ENCODE measurements around the gene RIMBP2.

The RIMBP2 gene

DNA sequence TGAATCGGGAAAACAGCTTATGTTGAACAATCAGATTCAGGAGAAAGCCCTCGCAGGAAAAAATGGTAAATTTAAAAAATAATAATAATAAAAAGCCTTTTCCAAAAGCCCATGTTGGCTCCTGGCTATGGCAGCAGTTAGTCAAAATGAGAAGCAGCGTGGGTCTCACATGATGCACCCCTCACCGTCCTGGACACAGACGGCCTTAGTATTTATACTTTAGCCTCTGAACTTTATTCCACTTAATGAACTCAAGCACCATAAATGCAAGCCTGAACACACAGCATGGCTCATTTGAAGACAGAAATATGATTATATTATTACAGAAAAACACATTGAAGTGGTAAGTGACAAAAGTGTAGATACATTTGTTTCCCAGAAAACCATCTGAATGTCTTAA, 160.9 kb downstream of the RIMBP2 start:
- H2BK15ac ChIP-seq (replicated peaks; ENCODE audit: low read depth), result no peak overlapping the region
- no peak overlapping the region for H2AK5ac ChIP-seq (ENCODE audit: low read length)
- H3K4me1 ChIP-seq (ENCODE audit: control insufficient read depth, low read depth, low read length), result no peaks in the 10 kb centered on the region
- H3K9ac ChIP-seq (ENCODE audit: low read length), result no peak overlapping the region
- no peak overlapping the region for H2BK120ac ChIP-seq (ENCODE audit: low read depth, low read length)
- H4K5ac ChIP-seq (ENCODE audit: low read length), result no peak overlapping the region
- no peak for DNase-seq
- H3K79me2 ChIP-seq (ENCODE audit: control insufficient read depth, insufficient read depth, low read length), result no peaks in the 10 kb centered on the region
- H3K23ac ChIP-seq (ENCODE audit: low read length), result no peak overlapping the region
- H3K79me1 ChIP-seq (ENCODE audit: low read length), result no peaks in the 10 kb centered on the region
- WGBS (ENCODE audit: extremely low coverage, insufficient coverage, low lambda C conversion rate), result no CpG with 5 or more reads among the region's 5 CpGs
- no peak overlapping the region for H3K56ac ChIP-seq (ENCODE audit: low read length)
- no peak overlapping the region for H3K18ac ChIP-seq (ENCODE audit: low read length)
- H3K4me3 ChIP-seq (ENCODE audit: low read length), result no peak overlapping the region
- H3K27ac ChIP-seq (ENCODE audit: low read depth, low read length), result no peak overlapping the region
- H2BK5ac ChIP-seq (ENCODE audit: low read length), result no peak overlapping the region
- H4K8ac ChIP-seq (ENCODE audit: low read depth, low read length), result no peak overlapping the region
- no peaks in the 10 kb centered on the region for H3K36me3 ChIP-seq (ENCODE audit: control insufficient read depth, insufficient read depth, low read length)
- H3K4me2 ChIP-seq (ENCODE audit: low read length), result no peak overlapping the region
- H3K27me3 ChIP-seq (ENCODE audit: insufficient read depth, low read length, poor library complexity), result no peaks in the 10 kb centered on the region
- no peak overlapping the region for H3K4ac ChIP-seq (ENCODE audit: low read depth, low read length)

DNA sequence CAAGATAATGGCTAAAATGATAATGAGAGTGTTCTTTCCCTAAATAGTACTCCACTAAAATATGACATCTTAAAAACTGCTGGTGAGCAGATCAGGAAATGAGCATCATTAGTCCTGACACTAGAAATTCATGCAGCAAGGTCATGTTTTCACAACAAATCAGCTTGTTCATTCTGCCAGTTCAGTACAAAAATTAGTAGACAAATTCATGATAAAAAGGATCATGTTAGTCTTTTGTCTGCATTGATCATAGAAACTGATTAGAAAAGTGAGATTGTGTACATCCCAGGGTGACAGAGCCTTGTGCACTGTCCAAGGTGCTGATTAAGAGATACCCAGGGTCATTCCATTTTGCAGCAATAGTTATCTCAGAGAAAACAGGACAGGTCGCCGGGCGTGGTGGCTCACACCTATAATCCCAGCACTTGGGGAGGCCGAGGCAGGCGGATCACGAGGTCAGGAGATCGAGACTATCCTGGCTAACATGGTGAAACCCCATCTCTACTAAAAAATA, 163.6 kb downstream of the RIMBP2 start:
- Histone ChIP-seq H2BK15ac (replicated peaks; ENCODE audit: low read depth) (no peak overlapping the region), H3K79me1 (ENCODE audit: low read length) (no peaks in the 10 kb centered on the region), H2BK5ac (ENCODE audit: low read length) (no peak overlapping the region), H3K56ac (ENCODE audit: low read length) (no peak overlapping the region), H4K8ac (ENCODE audit: low read depth, low read length) (no peak overlapping the region), H3K9ac (ENCODE audit: low read length) (no peak overlapping the region), H3K79me2 (ENCODE audit: control insufficient read depth, insufficient read depth, low read length) (no peaks in the 10 kb centered on the region), H3K4me2 (ENCODE audit: low read length) (no peak overlapping the region), H3K27ac (ENCODE audit: low read depth, low read length) (no peak overlapping the region), H3K36me3 (ENCODE audit: control insufficient read depth, insufficient read depth, low read length) (no peaks in the 10 kb centered on the region), H4K5ac (ENCODE audit: low read length) (no peak overlapping the region), H2BK120ac (ENCODE audit: low read depth, low read length) (no peak overlapping the region), H3K4me3 (ENCODE audit: low read length) (no peak overlapping the region), H3K27me3 (ENCODE audit: insufficient read depth, low read length, poor library complexity) (peaks cover 2% of the 10 kb centered on the region), H3K23ac (ENCODE audit: low read length) (no peak overlapping the region), H3K18ac (ENCODE audit: low read length) (no peak overlapping the region), H2AK5ac (ENCODE audit: low read length) (no peak overlapping the region), H3K4ac (ENCODE audit: low read depth, low read length) (no peak overlapping the region), H3K4me1 (ENCODE audit: control insufficient read depth, low read depth, low read length) (no peaks in the 10 kb centered on the region)
- WGBS (ENCODE audit: extremely low coverage, insufficient coverage, low lambda C conversion rate), result no CpG with 5 or more reads among the region's 7 CpGs
- peak; percentile 25 for DNase-seq

DNA sequence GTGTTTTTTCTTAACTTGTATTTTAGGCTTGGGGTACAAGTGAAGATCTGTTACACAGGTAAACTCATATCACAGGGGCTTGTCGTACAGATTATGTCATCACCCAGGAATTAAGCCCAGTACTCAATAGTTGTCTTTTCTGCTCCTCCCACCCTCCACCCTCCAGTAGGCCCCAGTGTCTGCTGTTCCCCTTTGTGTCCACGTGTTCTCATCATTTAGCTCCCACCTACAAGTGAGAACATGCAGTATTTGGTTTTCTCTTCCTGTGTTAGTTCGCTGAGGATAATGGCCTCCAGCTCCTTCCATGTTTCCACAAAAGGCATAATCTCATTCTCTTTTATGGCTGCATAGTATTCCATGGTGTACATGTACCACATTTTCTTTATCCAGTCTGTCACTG, 166.7 kb downstream of the RIMBP2 start:
- H3K36me3 ChIP-seq (ENCODE audit: control insufficient read depth, insufficient read depth, low read length), result no peaks in the 10 kb centered on the region
- H2BK5ac ChIP-seq (ENCODE audit: low read length), result no peak overlapping the region
- H4K8ac ChIP-seq (ENCODE audit: low read depth, low read length), result no peak overlapping the region
- H3K4me1 ChIP-seq (ENCODE audit: control insufficient read depth, low read depth, low read length), result no peaks in the 10 kb centered on the region
- no peak for DNase-seq
- H3K79me2 ChIP-seq (ENCODE audit: control insufficient read depth, insufficient read depth, low read length), result no peaks in the 10 kb centered on the region
- H3K23ac ChIP-seq (ENCODE audit: low read length), result no peak overlapping the region
- H3K9ac ChIP-seq (ENCODE audit: low read length), result no peak overlapping the region
- no peak overlapping the region for H2BK15ac ChIP-seq (replicated peaks; ENCODE audit: low read depth)
- no peak overlapping the region for H2AK5ac ChIP-seq (ENCODE audit: low read length)
- no peak overlapping the region for H3K27ac ChIP-seq (ENCODE audit: low read depth, low read length)
- H3K4me3 ChIP-seq (ENCODE audit: low read length), result no peak overlapping the region
- peaks cover 2% of the 10 kb centered on the region for H3K27me3 ChIP-seq (ENCODE audit: insufficient read depth, low read length, poor library complexity)
- no peak overlapping the region for H3K4ac ChIP-seq (ENCODE audit: low read depth, low read length)
- no peak overlapping the region for H2BK120ac ChIP-seq (ENCODE audit: low read depth, low read length)
- H3K56ac ChIP-seq (ENCODE audit: low read length), result no peak overlapping the region
- no peaks in the 10 kb centered on the region for H3K79me1 ChIP-seq (ENCODE audit: low read length)
- no peak overlapping the region for H4K5ac ChIP-seq (ENCODE audit: low read length)
- H3K18ac ChIP-seq (ENCODE audit: low read length), result no peak overlapping the region
- H3K4me2 ChIP-seq (ENCODE audit: low read length), result no peak overlapping the region
- WGBS (ENCODE audit: extremely low coverage, insufficient coverage, low lambda C conversion rate), result no CpG with 5 or more reads among the region's 3 CpGs

DNA sequence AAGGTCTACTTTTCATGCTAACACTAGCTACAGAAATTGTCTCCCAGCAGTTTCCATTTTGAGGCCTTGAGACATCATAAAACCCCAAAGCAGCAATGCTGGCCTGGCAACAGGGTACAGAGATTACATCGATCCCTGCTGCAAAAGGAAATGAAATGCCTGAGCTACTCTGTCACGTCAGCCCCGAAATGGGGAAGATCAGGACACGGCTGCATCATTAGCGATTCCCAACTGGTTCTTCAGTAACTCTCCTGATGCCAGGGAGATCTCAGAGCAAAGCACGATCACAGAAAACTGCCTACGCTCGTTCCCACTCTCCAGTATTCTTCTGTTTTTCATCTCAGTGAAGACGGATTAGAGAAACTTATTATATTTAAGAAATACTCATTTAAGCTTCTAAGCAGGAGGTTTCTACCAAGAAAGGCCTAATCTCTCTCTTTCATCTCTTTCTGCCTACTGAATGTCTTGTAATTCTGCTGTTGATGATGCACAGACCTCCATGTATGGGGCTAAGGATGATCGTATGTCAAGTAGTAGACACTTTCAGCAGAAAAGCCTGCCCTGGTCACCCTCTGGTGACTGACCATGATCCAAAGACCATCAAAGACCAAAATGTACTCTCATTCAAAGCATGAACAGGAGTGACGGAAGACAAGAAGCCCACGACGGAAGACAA, 168.5 kb downstream of the RIMBP2 start:
- Histone ChIP-seq H4K5ac (ENCODE audit: low read length) (no peak overlapping the region), H3K23ac (ENCODE audit: low read length) (no peak overlapping the region), H2BK15ac (replicated peaks; ENCODE audit: low read depth) (no peak overlapping the region), H3K4me2 (ENCODE audit: low read length) (no peak overlapping the region), H3K4ac (ENCODE audit: low read depth, low read length) (no peak overlapping the region), H3K56ac (ENCODE audit: low read length) (no peak overlapping the region), H2BK120ac (ENCODE audit: low read depth, low read length) (no peak overlapping the region), H3K4me3 (ENCODE audit: low read length) (no peak overlapping the region), H3K9ac (ENCODE audit: low read length) (no peak overlapping the region), H3K79me2 (ENCODE audit: control insufficient read depth, insufficient read depth, low read length) (no peaks in the 10 kb centered on the region), H3K4me1 (ENCODE audit: control insufficient read depth, low read depth, low read length) (no peaks in the 10 kb centered on the region), H3K18ac (ENCODE audit: low read length) (no peak overlapping the region), H3K27me3 (ENCODE audit: insufficient read depth, low read length, poor library complexity) (peaks cover 2% of the 10 kb centered on the region), H3K36me3 (ENCODE audit: control insufficient read depth, insufficient read depth, low read length) (no peaks in the 10 kb centered on the region), H4K8ac (ENCODE audit: low read depth, low read length) (no peak overlapping the region), H2BK5ac (ENCODE audit: low read length) (no peak overlapping the region), H2AK5ac (ENCODE audit: low read length) (no peak overlapping the region), H3K27ac (ENCODE audit: low read depth, low read length) (no peak overlapping the region), H3K79me1 (ENCODE audit: low read length) (no peaks in the 10 kb centered on the region)
- no CpG with 5 or more reads among the region's 13 CpGs for WGBS (ENCODE audit: extremely low coverage, insufficient coverage, low lambda C conversion rate)
- no peak for DNase-seq

DNA sequence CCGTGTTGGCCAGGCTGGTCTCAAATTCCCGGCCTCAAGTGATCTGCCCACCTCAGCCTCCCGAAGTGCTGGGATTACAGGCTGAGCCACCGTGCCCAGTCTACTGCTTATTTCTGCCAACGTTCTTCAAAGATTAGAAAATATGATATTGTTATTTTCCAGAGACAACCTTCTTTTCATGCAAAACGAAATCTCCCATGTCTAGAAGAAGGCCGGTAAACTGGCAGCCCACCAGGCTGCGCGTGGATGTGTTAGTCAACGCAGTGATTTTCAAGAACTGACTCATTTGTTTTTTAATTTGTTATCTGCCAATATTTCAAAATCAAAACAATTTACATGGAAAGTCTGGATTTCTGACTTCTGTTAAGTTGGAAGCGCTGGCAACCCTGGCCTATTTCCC, 169.6 kb downstream of the RIMBP2 start:
- Histone ChIP-seq H3K79me1 (ENCODE audit: low read length) (no peaks in the 10 kb centered on the region), H3K9ac (ENCODE audit: low read length) (no peak overlapping the region), H2AK5ac (ENCODE audit: low read length) (no peak overlapping the region), H3K4ac (ENCODE audit: low read depth, low read length) (no peak overlapping the region), H3K4me2 (ENCODE audit: low read length) (no peak overlapping the region), H3K56ac (ENCODE audit: low read length) (no peak overlapping the region), H4K5ac (ENCODE audit: low read length) (no peak overlapping the region), H4K8ac (ENCODE audit: low read depth, low read length) (no peak overlapping the region), H3K27me3 (ENCODE audit: insufficient read depth, low read length, poor library complexity) (peaks cover 2% of the 10 kb centered on the region), H3K27ac (ENCODE audit: low read depth, low read length) (no peak overlapping the region), H2BK120ac (ENCODE audit: low read depth, low read length) (no peak overlapping the region), H3K79me2 (ENCODE audit: control insufficient read depth, insufficient read depth, low read length) (no peaks in the 10 kb centered on the region), H3K4me1 (ENCODE audit: control insufficient read depth, low read depth, low read length) (no peaks in the 10 kb centered on the region), H2BK5ac (ENCODE audit: low read length) (no peak overlapping the region), H2BK15ac (replicated peaks; ENCODE audit: low read depth) (no peak overlapping the region), H3K18ac (ENCODE audit: low read length) (no peak overlapping the region), H3K4me3 (ENCODE audit: low read length) (no peak overlapping the region), H3K23ac (ENCODE audit: low read length) (no peak overlapping the region), H3K36me3 (ENCODE audit: control insufficient read depth, insufficient read depth, low read length) (no peaks in the 10 kb centered on the region)
- whole genome bisulfite sequencing (ENCODE audit: extremely low coverage, insufficient coverage, low lambda C conversion rate), result no CpG with 5 or more reads among the region's 11 CpGs
- DNase-seq, result no peak

DNA sequence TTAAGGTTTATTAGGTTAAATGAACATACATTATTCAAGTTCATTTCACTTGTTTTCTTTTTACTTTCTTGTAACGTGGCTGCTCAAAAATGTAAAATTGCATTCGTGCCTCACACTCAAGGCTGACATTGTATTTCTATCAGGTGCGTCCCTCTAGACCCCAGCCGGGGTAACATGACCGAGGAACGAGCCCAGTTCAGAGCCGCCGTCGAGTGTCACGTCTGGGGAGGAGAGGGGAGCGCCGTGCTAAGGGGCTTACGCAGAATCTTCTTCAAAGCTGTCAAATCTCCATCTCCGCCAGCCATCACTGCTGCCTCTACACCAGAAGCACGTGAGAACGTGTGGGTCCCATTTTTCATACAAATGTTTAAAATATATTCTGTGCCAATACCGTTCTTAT, 170.6 kb downstream of the RIMBP2 start:
- Histone ChIP-seq H3K4ac (ENCODE audit: low read depth, low read length) (no peak overlapping the region), H2BK5ac (ENCODE audit: low read length) (no peak overlapping the region), H2BK120ac (ENCODE audit: low read depth, low read length) (no peak overlapping the region), H3K9ac (ENCODE audit: low read length) (no peak overlapping the region), H3K79me1 (ENCODE audit: low read length) (no peaks in the 10 kb centered on the region), H3K79me2 (ENCODE audit: control insufficient read depth, insufficient read depth, low read length) (no peaks in the 10 kb centered on the region), H4K5ac (ENCODE audit: low read length) (no peak overlapping the region), H4K8ac (ENCODE audit: low read depth, low read length) (no peak overlapping the region), H3K4me2 (ENCODE audit: low read length) (no peak overlapping the region), H3K4me3 (ENCODE audit: low read length) (no peak overlapping the region), H3K27ac (ENCODE audit: low read depth, low read length) (no peak overlapping the region), H2AK5ac (ENCODE audit: low read length) (no peak overlapping the region), H3K36me3 (ENCODE audit: control insufficient read depth, insufficient read depth, low read length) (no peaks in the 10 kb centered on the region), H3K56ac (ENCODE audit: low read length) (no peak overlapping the region), H3K23ac (ENCODE audit: low read length) (no peak overlapping the region), H3K18ac (ENCODE audit: low read length) (no peak overlapping the region), H2BK15ac (replicated peaks; ENCODE audit: low read depth) (no peak overlapping the region), H3K4me1 (ENCODE audit: control insufficient read depth, low read depth, low read length) (no peaks in the 10 kb centered on the region), H3K27me3 (ENCODE audit: insufficient read depth, low read length, poor library complexity) (peaks cover 2% of the 10 kb centered on the region)
- no peak for DNase-seq
- WGBS (ENCODE audit: extremely low coverage, insufficient coverage, low lambda C conversion rate), result no CpG with 5 or more reads among the region's 17 CpGs

All from mesendoderm (in vitro differentiated cells).